Measurements from ENCODE around the gene SOAT2. TPM values are rescaled to one million over a fixed set of nuclear protein-coding genes. Genes with fewer than 3 reads are reported as not detected.

SOAT2 gene
- total RNA-seq, 1 donor from 2014 or later, result not detected

DNA sequence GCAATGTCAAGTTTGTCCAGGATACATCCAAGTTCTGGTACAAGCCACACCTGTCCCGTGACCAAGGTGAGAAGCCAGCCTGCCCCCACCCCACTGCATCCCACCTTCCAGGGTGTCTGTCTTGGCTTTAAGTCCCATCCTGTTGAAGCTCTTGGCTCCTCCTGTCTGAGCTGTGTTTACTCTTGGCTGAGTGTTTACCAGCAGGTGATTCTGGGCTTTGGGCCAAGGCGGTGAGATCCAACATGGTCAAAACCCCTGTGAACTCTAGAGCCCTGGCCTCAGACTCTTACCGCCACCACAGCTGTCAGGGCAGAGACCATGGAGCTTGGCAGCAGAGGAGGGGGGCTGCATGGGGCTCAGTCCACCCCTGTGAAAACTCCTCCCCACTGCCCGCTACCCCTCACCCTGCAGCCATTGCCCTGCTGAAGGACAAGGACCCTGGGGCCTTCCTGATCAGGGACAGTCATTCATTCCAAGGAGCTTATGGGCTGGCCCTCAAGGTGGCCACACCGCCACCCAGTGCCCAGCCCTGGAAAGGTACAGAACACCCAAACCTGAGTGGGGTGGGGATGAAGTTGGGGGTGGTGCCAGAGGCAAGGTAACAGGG lies 41.8 kb upstream of the SOAT2 start:
- no peaks in the 10 kb centered on the region for H3K9me3 Mint-ChIP-seq
- no peaks in the 10 kb centered on the region for H3K27me3 Mint-ChIP-seq (ENCODE audit: low read depth)
- peaks cover 24% of the 10 kb centered on the region for H3K36me3 Mint-ChIP-seq (ENCODE audit: low read depth)
- H3K4me3 Mint-ChIP-seq (ENCODE audit: low read depth), result no peak overlapping the region
- no peak for DNase-seq (ENCODE audit: low spot score)
- intact Hi-C loops (cut with micrococcal nuclease), result no loop called here
- no peak overlapping the region for H3K27ac Mint-ChIP-seq
- peaks cover 3% of the 10 kb centered on the region for H3K4me1 Mint-ChIP-seq (ENCODE audit: low read depth)

DNA sequence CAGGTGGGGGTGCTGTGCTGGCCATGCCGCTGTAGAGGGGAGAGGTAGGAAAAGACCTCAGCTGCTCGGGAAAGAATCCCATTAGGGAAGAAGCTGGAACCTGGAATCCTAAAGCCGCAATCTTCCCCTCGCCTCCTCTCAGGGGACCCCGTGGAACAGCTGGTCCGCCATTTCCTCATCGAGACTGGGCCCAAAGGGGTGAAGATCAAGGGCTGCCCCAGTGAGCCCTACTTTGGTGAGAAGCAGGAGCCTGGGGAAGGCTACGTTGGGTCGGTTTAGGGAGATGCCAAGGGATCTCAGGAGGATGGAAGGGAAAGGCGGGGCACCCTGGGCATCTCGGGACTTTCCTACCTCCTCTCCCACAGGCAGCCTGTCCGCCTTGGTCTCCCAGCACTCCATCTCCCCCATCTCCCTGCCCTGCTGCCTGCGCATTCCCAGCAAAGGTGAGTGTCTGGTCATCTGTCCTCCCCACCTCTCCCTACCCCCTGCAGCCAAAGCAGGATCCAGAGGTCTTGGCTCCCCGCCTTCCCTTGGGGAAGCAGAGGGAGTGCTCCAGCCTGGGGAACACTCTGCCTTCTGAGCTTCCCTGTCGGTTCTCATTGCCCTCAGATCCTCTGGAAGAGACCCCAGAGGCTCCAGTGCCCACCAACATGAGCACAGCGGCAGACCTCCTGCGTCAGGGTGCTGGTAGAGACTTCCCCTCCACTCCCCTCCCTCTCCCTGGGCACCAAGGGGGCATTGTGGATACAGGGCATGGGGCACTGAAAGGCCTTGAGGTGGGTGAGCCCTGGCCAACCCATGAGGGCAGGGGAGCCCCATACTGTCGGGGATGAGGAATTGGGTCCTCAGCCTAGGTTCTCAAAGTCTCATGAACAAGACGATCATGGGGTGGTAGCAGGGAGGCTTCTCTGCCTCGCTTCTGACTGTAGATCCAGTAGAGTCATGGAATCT lies 41.0 kb upstream of the SOAT2 start:
- Mint-ChIP-seq H3K27me3 (ENCODE audit: low read depth) (no peaks in the 10 kb centered on the region), H3K4me1 (ENCODE audit: low read depth) (peaks cover 3% of the 10 kb centered on the region), H3K9me3 (no peaks in the 10 kb centered on the region), H3K4me3 (ENCODE audit: low read depth) (no peak overlapping the region), H3K27ac (no peak overlapping the region), H3K36me3 (ENCODE audit: low read depth) (peaks cover 31% of the 10 kb centered on the region)
- no peak for DNase-seq (ENCODE audit: low spot score)
- intact Hi-C loops (cut with micrococcal nuclease), result no loop called here

DNA sequence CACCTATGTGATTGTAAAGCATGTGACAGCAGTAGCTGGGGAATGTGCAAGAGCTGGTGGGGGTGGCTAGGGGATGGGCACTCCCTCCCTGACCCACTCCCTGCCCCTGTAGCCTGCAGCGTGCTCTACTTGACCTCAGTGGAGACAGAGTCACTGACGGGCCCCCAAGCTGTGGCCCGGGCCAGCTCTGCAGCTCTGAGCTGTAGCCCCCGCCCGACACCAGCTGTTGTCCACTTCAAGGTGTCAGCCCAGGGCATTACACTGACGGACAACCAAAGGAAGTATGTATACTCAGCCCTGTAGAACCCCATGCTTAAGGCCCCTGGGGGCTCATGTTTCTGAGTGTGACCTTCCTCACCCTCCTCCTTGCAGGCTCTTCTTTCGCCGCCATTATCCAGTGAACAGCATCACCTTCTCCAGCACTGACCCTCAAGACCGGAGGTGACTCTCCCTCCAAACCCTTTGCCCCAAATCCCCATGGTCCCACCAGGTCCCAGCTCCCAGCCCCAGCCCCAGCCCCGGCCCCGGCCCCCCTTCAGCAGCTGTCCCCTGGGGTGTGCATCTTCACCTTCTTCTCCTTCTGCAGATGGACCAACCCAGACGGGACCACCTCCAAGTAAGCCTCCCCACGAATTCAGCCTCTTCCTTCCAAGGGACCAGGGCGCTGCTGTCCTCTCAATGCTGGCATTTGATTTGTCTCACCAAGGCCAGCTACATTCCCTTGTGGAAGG lies 40.1 kb upstream of the SOAT2 start:
- H3K4me3 Mint-ChIP-seq (ENCODE audit: low read depth), result no peak overlapping the region
- intact Hi-C loops (cut with micrococcal nuclease), result no loop called here
- H3K27ac Mint-ChIP-seq, result no peak overlapping the region
- no peak for DNase-seq (ENCODE audit: low spot score)
- H3K27me3 Mint-ChIP-seq (ENCODE audit: low read depth), result no peaks in the 10 kb centered on the region
- H3K36me3 Mint-ChIP-seq (ENCODE audit: low read depth), result peaks cover 31% of the 10 kb centered on the region
- H3K9me3 Mint-ChIP-seq, result no peaks in the 10 kb centered on the region
- H3K4me1 Mint-ChIP-seq (ENCODE audit: low read depth), result peaks cover 3% of the 10 kb centered on the region

DNA sequence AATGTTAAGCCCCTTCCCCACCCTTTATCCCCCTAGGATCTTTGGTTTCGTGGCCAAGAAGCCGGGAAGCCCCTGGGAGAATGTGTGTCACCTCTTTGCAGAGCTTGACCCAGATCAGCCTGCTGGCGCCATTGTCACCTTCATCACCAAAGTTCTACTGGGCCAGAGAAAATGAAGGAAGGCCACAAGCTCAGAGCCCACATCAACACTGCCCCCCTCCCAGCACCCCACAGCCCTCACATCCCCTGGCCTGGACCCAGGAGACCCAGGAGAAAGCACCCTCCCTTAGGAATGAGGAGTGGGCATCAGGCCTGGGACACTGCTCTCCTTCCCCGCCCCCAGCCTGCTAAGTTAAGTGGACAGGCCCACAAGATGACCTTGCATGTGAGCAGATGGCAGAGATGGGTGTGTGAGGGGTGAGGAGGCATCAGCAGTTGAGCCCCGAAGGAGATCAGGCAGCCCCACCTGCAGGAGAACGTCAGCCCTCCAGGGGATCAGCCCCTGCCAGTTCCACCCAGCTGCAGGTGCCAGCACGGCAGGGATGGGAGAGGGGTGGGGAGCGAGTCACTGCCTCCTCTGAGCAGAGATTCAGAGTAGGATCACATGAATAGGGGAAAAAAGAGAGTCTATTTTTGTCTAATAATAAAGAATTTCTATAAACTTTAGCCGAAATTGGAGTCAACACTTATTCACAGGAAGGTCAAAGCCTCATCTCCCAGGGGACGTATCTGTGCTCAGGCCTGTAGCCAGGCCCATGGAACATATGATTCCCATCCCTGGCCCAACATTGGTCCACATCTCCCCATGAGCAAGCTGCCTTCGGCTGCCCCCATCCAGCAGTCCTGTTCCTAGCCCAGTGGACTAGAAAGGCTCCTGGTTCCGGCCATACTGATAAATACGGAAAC lies 39.3 kb upstream of the SOAT2 start:
- intact Hi-C loops (cut with micrococcal nuclease), result no loop called here
- no peaks in the 10 kb centered on the region for H3K9me3 Mint-ChIP-seq
- no peaks in the 10 kb centered on the region for H3K27me3 Mint-ChIP-seq (ENCODE audit: low read depth)
- no peak for DNase-seq (ENCODE audit: low spot score)
- H3K4me3 Mint-ChIP-seq (ENCODE audit: low read depth), result no peak overlapping the region
- H3K36me3 Mint-ChIP-seq (ENCODE audit: low read depth), result peaks cover 31% of the 10 kb centered on the region
- no peak overlapping the region for H3K27ac Mint-ChIP-seq
- H3K4me1 Mint-ChIP-seq (ENCODE audit: low read depth), result peaks cover 3% of the 10 kb centered on the region

- Mint-ChIP-seq H3K4me3 (ENCODE audit: low read depth) (no peak overlapping the region), H3K27ac (no peak overlapping the region), H3K9me3 (no peaks in the 10 kb centered on the region), H3K36me3 (ENCODE audit: low read depth) (peaks cover 34% of the 10 kb centered on the region), H3K27me3 (ENCODE audit: low read depth) (no peaks in the 10 kb centered on the region), H3K4me1 (ENCODE audit: low read depth) (peaks cover 3% of the 10 kb centered on the region)
- DNase-seq (ENCODE audit: low spot score), result no peak
- intact Hi-C loops (cut with micrococcal nuclease), result no loop called here
Observed at GRCh38 chr12:53064613-53065436, 38.5 kb upstream of the SOAT2 start.

GRCh38 chr12:53065470-53065869 lies 37.8 kb upstream of the SOAT2 start:
- DNase-seq (ENCODE audit: low spot score), result no peak
- H3K27me3 Mint-ChIP-seq (ENCODE audit: low read depth), result no peaks in the 10 kb centered on the region
- H3K4me3 Mint-ChIP-seq (ENCODE audit: low read depth), result no peak overlapping the region
- intact Hi-C loops (cut with micrococcal nuclease), result no loop called here
- H3K4me1 Mint-ChIP-seq (ENCODE audit: low read depth), result peaks cover 3% of the 10 kb centered on the region
- no peak overlapping the region for H3K27ac Mint-ChIP-seq
- H3K36me3 Mint-ChIP-seq (ENCODE audit: low read depth), result peaks cover 34% of the 10 kb centered on the region
- no peaks in the 10 kb centered on the region for H3K9me3 Mint-ChIP-seq

- peaks cover 35% of the 10 kb centered on the region for H3K36me3 Mint-ChIP-seq (ENCODE audit: low read depth)
- H3K27ac Mint-ChIP-seq, result no peak overlapping the region
- intact Hi-C loops (cut with micrococcal nuclease), result loop anchor here (1.0 kb wide), 1 partner anchor 33 kb away; no protein-coding TSS in a partner anchor
Observed at GRCh38 chr12:53065975-53066931, 37.0 kb upstream of the SOAT2 start.

DNA sequence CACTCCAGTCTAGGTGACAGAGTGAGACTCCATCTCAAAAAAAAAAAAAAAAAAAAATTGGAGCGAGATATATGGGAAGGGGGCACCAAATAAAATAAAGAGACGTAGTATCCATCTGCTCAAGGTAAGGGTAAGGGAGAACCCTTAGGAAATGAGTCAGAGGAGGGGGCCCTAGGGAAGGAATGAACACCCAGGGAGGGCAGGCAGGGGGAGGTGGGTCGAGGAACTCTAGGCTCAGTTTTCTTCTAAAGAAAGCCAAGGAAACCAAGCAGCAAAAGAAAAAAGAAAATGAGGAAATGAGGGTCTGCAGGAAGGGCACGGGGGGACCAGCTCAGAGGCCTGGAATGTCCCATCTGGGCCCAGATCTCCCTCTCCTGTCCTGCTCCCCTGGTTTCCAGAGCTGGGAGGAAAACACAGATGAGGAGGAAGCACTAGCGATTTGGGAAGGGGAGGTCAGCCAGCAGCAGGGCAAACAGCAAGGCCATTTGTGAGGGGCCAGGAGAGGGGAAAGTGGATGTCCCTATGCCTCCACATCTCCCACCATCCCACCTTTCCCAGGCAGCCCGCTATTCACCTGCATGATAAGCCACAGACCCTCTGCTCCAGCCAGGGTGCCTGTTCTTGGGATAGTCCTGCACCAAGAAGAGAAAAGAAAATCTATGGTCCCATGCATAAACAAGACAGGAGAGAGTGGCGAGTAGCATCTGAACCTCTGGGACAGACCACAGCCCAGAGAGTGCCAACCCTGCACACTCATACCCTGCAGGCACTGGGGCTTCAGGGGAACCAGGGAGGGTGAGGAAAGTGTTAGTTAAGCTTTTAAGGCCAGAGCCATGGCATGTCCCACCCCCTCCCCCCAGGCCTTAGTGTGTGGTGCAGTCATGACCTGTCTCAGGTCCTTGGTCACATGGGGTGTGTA lies 36.0 kb upstream of the SOAT2 start:
- Mint-ChIP-seq H3K27ac (no peak overlapping the region), H3K9me3 (no peaks in the 10 kb centered on the region), H3K27me3 (ENCODE audit: low read depth) (no peaks in the 10 kb centered on the region), H3K4me1 (ENCODE audit: low read depth) (peaks cover 3% of the 10 kb centered on the region), H3K36me3 (ENCODE audit: low read depth) (peaks cover 44% of the 10 kb centered on the region), H3K4me3 (ENCODE audit: low read depth) (no peak overlapping the region)
- intact Hi-C loops (cut with micrococcal nuclease), result no loop called here
- no peak for DNase-seq (ENCODE audit: low spot score)

More at GRCh38 chr12:53065975-53066931, 37.0 kb upstream of the SOAT2 start:
- Mint-ChIP-seq H3K4me1 (ENCODE audit: low read depth) (peaks cover 3% of the 10 kb centered on the region), H3K4me3 (ENCODE audit: low read depth) (no peak overlapping the region), H3K27me3 (ENCODE audit: low read depth) (no peaks in the 10 kb centered on the region), H3K9me3 (no peaks in the 10 kb centered on the region)
- DNase-seq (ENCODE audit: low spot score), result peak; percentile 51

DNA sequence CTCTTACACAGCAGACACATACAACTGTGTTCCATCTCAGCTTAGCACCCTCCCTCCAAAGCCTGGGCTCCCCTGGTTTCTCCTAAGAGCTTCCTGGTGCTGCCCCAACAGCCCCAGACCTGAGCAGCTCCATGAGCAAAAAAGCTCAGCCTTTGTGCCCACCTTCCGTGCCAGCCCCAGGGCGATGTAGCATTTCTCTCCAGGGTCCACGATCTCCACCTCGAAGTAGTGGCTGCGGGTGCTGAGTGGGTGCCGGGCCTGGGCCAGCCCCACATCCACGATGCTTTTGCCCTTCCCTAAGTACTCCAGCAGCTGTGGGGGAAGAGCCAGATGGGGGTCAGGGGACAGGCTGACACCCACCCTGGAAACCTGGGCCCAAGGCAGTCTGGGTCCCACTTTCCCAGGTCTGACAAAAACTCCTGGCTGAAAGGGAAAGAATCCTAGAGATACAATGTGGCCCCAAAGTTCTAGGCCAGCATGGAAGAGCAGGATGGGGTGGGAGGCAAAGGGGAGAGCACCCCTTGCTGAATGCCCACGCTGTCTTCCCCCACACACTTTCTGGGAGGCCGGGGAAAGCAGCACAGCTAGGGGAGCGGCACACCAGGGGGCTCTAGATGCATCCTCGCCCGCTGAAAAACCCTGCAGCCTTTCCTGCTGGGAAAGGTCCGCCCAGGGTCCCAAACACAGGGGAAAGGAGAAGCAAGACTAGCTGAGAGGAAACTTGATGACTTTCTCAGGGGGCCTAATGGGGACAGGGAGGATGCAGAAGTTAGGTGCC lies 35.1 kb upstream of the SOAT2 start:
- Mint-ChIP-seq H3K4me1 (ENCODE audit: low read depth) (peaks cover 6% of the 10 kb centered on the region), H3K27ac (no peak overlapping the region), H3K4me3 (ENCODE audit: low read depth) (no peak overlapping the region), H3K27me3 (ENCODE audit: low read depth) (no peaks in the 10 kb centered on the region), H3K36me3 (ENCODE audit: low read depth) (peaks cover 48% of the 10 kb centered on the region), H3K9me3 (no peaks in the 10 kb centered on the region)
- intact Hi-C loops (cut with micrococcal nuclease), result no loop called here
- DNase-seq (ENCODE audit: low spot score), result no peak
